ENCODE results near the gene GLYATL2.

Gene GLYATL2

DNA sequence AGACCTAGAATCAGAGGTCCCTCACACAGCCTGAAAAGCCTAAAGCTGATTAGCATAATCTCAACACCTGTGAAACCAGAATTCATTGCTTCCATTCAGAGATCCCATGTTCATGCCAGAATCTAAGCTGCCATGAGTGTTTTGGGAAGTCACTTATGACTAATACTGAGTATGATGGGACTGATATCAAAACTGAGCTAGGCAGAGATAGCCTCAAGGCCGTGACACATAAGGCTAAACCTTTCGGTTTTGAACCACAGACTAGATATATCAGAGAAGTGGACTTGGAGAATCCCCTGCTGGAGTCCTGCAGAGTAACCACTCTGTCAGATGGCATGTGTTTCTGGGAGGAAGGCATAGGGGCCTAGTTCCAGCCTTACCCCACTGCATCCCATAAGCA, 23.1 kb upstream of the GLYATL2 start:
- POLR2A ChIA-PET (ENCODE audit: low non-redundant PET) = no interaction called here

DNA sequence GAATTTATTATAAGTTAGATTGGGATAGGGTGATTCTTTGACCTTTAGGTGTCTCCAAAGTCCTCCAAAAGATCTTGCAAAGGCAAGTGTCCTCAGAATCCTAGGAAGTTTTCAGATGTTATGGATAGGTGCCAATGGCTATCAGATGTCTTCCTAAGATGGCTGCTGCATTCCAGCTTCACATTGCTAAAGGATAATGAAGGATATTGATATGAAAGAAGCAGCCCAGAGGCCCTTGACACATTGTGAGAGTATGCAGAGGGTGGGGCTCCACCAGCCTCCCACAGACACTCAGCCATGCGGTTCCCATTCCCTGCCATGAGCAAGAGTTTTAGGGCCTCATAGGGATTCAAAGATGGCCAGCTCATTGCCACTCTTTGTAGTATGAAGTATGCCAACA, 22.3 kb upstream of the GLYATL2 start:
- ChIA-PET POLR2A (ENCODE audit: low non-redundant PET) (no interaction called here), CTCF (no interaction called here)
- no peak for DNase-seq (ENCODE audit: low spot score)
- no peak overlapping the region for H3K27ac ChIP-seq
- TF ChIP-seq, protein P1, sequence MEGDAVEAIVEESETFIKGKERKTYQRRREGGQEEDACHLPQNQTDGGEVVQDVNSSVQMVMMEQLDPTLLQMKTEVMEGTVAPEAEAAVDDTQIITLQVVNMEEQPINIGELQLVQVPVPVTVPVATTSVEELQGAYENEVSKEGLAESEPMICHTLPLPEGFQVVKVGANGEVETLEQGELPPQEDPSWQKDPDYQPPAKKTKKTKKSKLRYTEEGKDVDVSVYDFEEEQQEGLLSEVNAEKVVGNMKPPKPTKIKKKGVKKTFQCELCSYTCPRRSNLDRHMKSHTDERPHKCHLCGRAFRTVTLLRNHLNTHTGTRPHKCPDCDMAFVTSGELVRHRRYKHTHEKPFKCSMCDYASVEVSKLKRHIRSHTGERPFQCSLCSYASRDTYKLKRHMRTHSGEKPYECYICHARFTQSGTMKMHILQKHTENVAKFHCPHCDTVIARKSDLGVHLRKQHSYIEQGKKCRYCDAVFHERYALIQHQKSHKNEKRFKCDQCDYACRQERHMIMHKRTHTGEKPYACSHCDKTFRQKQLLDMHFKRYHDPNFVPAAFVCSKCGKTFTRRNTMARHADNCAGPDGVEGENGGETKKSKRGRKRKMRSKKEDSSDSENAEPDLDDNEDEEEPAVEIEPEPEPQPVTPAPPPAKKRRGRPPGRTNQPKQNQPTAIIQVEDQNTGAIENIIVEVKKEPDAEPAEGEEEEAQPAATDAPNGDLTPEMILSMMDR (conservative IDR thresholded peaks at IDR 0.05; ENCODE audit: low read depth) = no peak

More for the DNA sequence above, 23.1 kb upstream of the GLYATL2 start:
- TF ChIP-seq, protein P1 (conservative IDR thresholded peaks at IDR 0.05; ENCODE audit: low read depth) = no peak
- CTCF ChIA-PET = no interaction called here
- no peak for DNase-seq (ENCODE audit: low spot score)
- no peak overlapping the region for H3K27ac ChIP-seq

DNA sequence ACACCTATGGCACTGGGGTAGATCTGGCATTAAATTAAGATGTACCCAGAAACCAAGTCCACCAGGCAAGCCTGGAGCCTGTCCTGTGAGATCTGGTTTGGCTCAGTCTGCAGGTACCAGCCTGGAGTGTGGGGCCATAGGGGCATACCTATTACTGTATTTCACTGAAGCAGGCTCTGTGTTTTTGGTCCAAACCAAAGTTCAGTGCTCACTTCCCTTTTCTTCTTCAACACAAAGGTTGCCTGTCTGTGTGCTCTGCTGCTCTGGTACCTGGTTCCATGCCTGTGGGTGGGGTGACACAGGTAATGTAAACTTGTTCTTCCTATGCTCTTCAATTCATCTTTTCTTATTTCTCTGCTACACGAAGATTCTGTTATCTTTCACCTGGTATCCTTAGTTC, 19.8 kb upstream of the GLYATL2 start:
- CTCF ChIA-PET = no interaction called here
- no peak overlapping the region for H3K27ac ChIP-seq
- POLR2A ChIA-PET (ENCODE audit: low non-redundant PET) = no interaction called here
- TF ChIP-seq, protein P1 (conservative IDR thresholded peaks at IDR 0.05; ENCODE audit: low read depth) = no peak
- no peak for DNase-seq (ENCODE audit: low spot score)

DNA sequence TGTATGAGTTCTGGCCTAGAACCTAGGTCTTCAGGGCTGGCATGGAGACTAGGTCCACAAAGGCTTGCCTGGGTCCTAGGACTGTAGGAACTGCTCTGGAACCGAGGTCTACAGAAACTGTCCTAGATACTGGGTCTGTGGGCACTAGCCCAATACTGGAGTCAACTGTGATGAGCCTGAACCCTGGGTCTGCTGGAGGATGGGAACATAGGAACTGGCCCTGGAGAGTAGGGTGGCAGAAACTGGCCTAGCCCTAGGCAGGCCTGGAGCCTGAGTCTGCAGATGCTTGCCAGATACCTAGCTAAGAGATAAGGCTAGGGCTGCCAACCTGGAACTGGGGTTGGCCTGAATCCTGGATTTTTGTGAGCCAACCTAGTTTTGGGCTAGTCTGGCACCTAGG, 19.2 kb upstream of the GLYATL2 start:
- ChIA-PET CTCF (no interaction called here), POLR2A (ENCODE audit: low non-redundant PET) (no interaction called here)
- H3K27ac ChIP-seq = no peak overlapping the region
- TF ChIP-seq, protein P1 (conservative IDR thresholded peaks at IDR 0.05; ENCODE audit: low read depth) = no peak
- DNase-seq (ENCODE audit: low spot score) = no peak

DNA sequence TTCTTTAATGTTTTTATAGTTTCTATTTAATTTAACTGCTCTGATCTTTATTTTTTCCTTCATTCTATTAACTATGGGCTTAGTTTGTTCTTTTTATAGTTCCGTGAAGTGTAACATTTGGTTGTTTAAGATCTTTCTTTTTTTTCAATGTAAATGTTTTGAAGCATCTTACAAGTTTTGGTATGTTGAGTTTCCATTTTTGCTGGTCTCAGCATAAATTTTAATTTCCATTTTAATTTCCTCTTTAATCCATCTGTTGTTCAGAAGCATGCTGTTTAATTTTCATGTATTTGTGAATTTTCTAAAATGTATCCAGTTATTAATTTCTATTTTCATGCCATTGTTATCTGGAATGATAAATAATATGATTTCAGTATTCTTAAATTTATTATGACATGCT, 17.0 kb upstream of the GLYATL2 start:
- no peak overlapping the region for H3K27ac ChIP-seq
- POLR2A ChIA-PET (ENCODE audit: low non-redundant PET) = no interaction called here
- DNase-seq (ENCODE audit: low spot score) = no peak
- CTCF ChIA-PET = no interaction called here
- TF ChIP-seq, protein P1 (conservative IDR thresholded peaks at IDR 0.05; ENCODE audit: low read depth) = no peak

DNA sequence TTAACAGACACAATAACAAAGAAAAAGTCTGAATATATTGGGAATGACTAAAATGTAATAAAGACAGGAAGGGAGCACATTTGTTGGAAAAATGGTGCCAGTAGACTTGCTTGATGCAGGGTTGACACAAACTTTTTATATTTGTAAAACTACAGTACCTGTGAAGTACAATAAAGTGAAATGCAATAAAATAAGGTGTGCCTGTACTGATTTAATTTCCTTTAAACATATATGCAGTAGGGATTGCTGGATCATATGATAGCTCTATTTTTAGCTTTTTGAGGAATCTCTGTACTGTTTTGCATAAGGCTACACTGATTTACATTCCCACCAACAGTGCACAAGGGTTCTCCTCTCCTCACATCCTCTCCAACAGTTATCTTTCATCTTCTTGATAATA, 12.3 kb upstream of the GLYATL2 start:
- ChIA-PET POLR2A (ENCODE audit: low non-redundant PET) (no interaction called here), CTCF (no interaction called here)
- TF ChIP-seq, protein P1 (conservative IDR thresholded peaks at IDR 0.05; ENCODE audit: low read depth) = no peak
- DNase-seq (ENCODE audit: low spot score) = no peak
- H3K27ac ChIP-seq = no peak overlapping the region

DNA sequence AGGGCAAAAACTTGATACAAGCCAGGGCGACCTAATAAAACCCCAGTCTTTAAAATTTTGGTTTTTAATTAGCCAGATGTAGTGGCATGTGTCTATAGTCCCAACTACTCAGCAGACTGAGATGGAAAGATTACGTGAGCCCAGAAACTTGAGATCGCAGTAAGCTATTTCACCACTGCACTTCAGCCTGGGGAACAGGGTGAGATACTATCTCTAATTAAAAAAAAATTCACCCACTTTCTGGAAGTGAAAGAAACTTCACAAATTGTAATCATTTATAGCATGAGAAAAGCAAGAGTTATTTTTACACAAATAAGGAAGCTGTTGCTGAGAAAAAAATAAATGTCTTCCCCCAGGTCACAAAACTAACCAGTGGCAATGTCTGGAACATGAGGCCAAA, 882 bp upstream of the GLYATL2 start:
- TF ChIP-seq, protein P1 (conservative IDR thresholded peaks at IDR 0.05; ENCODE audit: low read depth) = no peak
- no peak for DNase-seq (ENCODE audit: low spot score)
- CTCF ChIA-PET = no interaction called here
- POLR2A ChIA-PET (ENCODE audit: low non-redundant PET) = no interaction called here
- no peak overlapping the region for H3K27ac ChIP-seq
